ENCODE measurements around the gene FBLN5. TPM values are rescaled to one million over a fixed set of nuclear protein-coding genes. Genes with fewer than 3 reads are reported as not detected.

FBLN5 gene
- total and polyA plus RNA-seq, 7 donors = 3.0 to 253 (median 91.8) TPM

- Histone ChIP-seq H3K4me1 (peaks cover 0 to under 1% (median 0%) of the 10 kb centered on the region in 4 donors), H3K36me3 (no peaks in the 10 kb centered on the region), H3K27ac (no peak overlapping the region), H3K9me3 (no peaks in the 10 kb centered on the region), H3K27me3 (no peaks in the 10 kb centered on the region), H3K4me3 (no peak overlapping the region)
- WGBS, 2 donors = 66 to 79% methylated on average over 8 of the region's 8 CpGs
- TF ChIP-seq POLR2AphosphoS5 (IDR thresholded peaks at IDR 0.05) = no peak
- TF ChIP-seq CTCF (IDR thresholded peaks at IDR 0.05) = no peak
- no peak for TF ChIP-seq EP300 (IDR thresholded peaks at IDR 0.05)
- TF ChIP-seq POLR2A (IDR thresholded peaks at IDR 0.05) = no peak
- intact Hi-C loops (cut with DNase I) = no loop called here
- DNase-seq = no peak
These were observed 5.9 kb upstream of the FBLN5 start for GRCh38 chr14:91953170-91953985.

GRCh38 chr14:91946622-91947474 is 646 bp downstream of the FBLN5 start:
- intact Hi-C loops (cut with DNase I) = loop anchor here (5.0 kb wide), 2 partner anchors 45 to 50 kb away; no protein-coding TSS in a partner anchor
- 13 to 18% methylated on average over 38 of the region's 38 CpGs for WGBS, 2 donors
- Histone ChIP-seq H3K27ac (peak overlapping the region; percentile 66 to 87 (median 75)), H3K9me3 (no peaks in the 10 kb centered on the region), H3K36me3 (peaks cover 0 to 1% (median 0%) of the 10 kb centered on the region in 4 donors), H3K27me3 (no peaks in the 10 kb centered on the region), H3K4me3 (peak overlapping the region; percentile 43 to 63 (median 58)), H3K4me1 (peaks cover 0 to 45% (median 12%) of the 10 kb centered on the region in 4 donors)
- DNase-seq = peak; percentile 71
- TF ChIP-seq CTCF (IDR thresholded peaks at IDR 0.05) (no peak), POLR2A (IDR thresholded peaks at IDR 0.05) (no peak), POLR2AphosphoS5 (IDR thresholded peaks at IDR 0.05) (no peak), EP300 (IDR thresholded peaks at IDR 0.05) (no peak)

- TF ChIP-seq POLR2AphosphoS5 (IDR thresholded peaks at IDR 0.05) = peak in 3 of 4 donors; percentile 35 to 50 (median 45)
- TF ChIP-seq POLR2A (IDR thresholded peaks at IDR 0.05) = no peak
- H3K4me1 ChIP-seq = peaks cover 0 to 45% (median 12%) of the 10 kb centered on the region in 4 donors
- WGBS, 2 donors = 60 to 64% methylated on average over 10 of the region's 10 CpGs
- intact Hi-C loops (cut with DNase I) = loop anchor here (5.0 kb wide), 2 partner anchors 44 to 51 kb away; no protein-coding TSS in a partner anchor
- no peaks in the 10 kb centered on the region for H3K9me3 ChIP-seq
- peak overlapping the region; percentile 66 to 87 (median 75) for H3K27ac ChIP-seq
- DNase-seq = no peak
- H3K36me3 ChIP-seq = peaks cover 0 to 8% (median 3%) of the 10 kb centered on the region in 4 donors
- H3K4me3 ChIP-seq = peak overlapping the region; percentile 43 to 63 (median 58)
- H3K27me3 ChIP-seq = no peaks in the 10 kb centered on the region
These were observed 1.5 kb downstream of the FBLN5 start for GRCh38 chr14:91945751-91946621.

GRCh38 chr14:91942946-91943345 is 4.5 kb downstream of the FBLN5 start:
- peaks cover 0 to 25% (median 14%) of the 10 kb centered on the region in 4 donors for H3K36me3 ChIP-seq
- no peaks in the 10 kb centered on the region for H3K9me3 ChIP-seq
- intact Hi-C loops (cut with DNase I) = no loop called here
- no peak for DNase-seq
- WGBS, 2 donors = 98 to 99% methylated on average over 9 of the region's 9 CpGs
- H3K27me3 ChIP-seq = no peaks in the 10 kb centered on the region
- no peak overlapping the region for H3K4me3 ChIP-seq
- H3K4me1 ChIP-seq = peaks cover 0 to 41% (median 10%) of the 10 kb centered on the region in 4 donors
- TF ChIP-seq EP300 (IDR thresholded peaks at IDR 0.05) (no peak), CTCF (IDR thresholded peaks at IDR 0.05) (no peak), POLR2A (IDR thresholded peaks at IDR 0.05) (no peak), POLR2AphosphoS5 (IDR thresholded peaks at IDR 0.05) (no peak)
- no peak overlapping the region for H3K27ac ChIP-seq

All from sigmoid colon (tissue), 7 donors.